Astrocyte of the spinal cord (primary cell): ENCODE data around the gene PMFBP1.

Experiments used
- DNase-seq: peaks from one replicate; pipeline ENCODE4 v3.0.0; 2011; ENCODE audit warnings: low read depth, low spot score
- H3K4me3 ChIP-seq: 2 replicates; pipeline ENCODE4 v1.5.1; 2011; ENCODE audit warnings: low read depth, mild to moderate bottlenecking, low read length, moderate library complexity
- in situ Hi-C: cut with HindIII; loops from 2 replicates; pipeline ENCODE4 v1.10.0; 2017; ENCODE audit warnings: low sequenced_read_pairs
- TF ChIP-seq, protein P1 (sequence below): IDR thresholded peaks from 2 replicates; pipeline ENCODE4 v1.5.1; 2012; ENCODE audit warnings: low read depth, mild to moderate bottlenecking, low read length, inconsistent platforms

PMFBP1 gene

DNA sequence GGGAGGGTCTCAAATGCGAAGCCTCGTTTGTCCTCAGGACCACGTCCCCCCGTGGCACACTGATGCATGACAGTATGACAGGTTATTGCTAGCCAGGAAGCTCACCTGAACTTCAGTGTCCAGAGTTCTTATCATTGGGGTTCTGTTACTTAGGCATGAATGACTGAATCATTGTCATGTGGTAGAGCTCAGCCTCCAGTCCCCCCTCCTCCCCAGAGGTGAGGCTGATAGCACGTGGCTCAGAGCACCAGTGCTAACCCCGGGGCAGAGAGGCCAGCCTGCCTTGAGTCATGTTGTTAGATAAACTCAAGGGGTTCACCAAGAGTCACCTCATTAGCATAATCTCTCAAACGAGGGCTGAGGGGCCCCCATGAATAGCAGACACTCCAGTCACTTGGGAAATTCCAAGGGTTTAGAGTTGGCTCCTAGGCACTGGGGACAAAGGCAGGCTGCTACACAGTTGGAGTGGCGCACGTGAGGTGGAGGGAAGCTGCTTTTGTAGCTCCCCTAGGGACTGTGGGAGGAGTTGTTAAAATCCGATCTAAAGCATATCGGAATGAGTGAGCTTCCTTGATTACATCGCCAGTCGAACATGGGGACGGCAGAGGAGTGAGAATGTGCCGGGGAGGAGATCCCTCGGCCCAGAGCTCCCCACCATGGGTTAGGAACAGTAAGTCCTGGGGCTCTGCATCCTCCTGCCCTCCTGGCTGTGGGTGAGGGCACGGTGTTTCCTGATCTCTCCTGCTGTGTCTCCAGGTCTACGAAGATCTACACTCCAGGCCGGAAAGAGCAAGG lies 60.1 kb downstream of the PMFBP1 start:
- TF ChIP-seq, protein P1, sequence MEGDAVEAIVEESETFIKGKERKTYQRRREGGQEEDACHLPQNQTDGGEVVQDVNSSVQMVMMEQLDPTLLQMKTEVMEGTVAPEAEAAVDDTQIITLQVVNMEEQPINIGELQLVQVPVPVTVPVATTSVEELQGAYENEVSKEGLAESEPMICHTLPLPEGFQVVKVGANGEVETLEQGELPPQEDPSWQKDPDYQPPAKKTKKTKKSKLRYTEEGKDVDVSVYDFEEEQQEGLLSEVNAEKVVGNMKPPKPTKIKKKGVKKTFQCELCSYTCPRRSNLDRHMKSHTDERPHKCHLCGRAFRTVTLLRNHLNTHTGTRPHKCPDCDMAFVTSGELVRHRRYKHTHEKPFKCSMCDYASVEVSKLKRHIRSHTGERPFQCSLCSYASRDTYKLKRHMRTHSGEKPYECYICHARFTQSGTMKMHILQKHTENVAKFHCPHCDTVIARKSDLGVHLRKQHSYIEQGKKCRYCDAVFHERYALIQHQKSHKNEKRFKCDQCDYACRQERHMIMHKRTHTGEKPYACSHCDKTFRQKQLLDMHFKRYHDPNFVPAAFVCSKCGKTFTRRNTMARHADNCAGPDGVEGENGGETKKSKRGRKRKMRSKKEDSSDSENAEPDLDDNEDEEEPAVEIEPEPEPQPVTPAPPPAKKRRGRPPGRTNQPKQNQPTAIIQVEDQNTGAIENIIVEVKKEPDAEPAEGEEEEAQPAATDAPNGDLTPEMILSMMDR, result no peak
- H3K4me3 ChIP-seq, result no peak overlapping the region
- in situ Hi-C loops, result no loop called here
- DNase-seq, result no peak

DNA sequence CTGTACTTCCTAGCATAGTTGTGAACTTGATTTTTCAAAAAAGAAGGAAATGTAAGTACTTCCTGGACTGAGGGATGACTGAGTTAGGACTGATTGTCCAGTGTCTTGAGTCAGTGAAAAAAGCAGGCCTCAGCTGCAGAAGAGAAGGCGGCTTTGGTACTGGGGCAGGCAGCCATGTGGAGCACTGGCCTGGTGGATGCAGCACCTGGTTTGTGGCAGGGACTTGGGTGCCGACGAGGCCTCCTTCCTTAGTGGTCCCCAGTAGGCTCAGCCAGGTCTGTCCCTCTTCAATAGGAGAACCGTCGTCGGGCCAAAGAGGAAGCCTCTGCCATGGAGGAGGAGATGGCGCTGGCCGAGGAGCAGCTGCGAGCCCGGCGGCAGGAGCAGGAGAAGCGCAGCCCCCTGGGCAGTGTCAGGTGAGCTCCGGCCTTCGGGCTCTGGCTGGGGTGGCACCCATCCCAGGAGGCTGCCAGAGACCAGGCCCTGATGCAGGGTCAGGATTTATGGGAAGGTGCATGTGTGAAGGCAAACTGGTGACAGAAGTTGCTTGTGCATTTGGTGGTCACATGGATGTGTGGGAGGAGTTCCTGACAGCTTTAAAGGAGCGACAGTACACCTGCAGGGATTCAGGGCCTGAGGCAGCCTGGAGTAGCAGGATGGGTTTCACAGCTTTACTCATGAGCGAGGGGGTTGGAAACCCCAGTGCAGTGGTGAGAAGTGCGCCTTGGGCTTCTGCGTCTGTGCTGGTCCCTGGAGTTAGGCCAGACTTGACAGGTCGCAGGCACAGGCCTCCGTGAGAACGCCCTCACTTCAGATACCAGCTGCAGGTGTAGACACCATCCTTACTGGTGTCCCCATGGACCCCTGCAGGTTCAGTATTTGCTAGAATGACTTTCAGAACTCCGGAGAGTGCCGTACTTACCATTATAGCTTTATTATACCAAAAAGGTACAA lies 61.0 kb downstream of the PMFBP1 start:
- TF ChIP-seq, protein P1, result no peak
- DNase-seq, result no peak
- in situ Hi-C loops, result no loop called here
- H3K4me3 ChIP-seq, result no peak overlapping the region

DNA sequence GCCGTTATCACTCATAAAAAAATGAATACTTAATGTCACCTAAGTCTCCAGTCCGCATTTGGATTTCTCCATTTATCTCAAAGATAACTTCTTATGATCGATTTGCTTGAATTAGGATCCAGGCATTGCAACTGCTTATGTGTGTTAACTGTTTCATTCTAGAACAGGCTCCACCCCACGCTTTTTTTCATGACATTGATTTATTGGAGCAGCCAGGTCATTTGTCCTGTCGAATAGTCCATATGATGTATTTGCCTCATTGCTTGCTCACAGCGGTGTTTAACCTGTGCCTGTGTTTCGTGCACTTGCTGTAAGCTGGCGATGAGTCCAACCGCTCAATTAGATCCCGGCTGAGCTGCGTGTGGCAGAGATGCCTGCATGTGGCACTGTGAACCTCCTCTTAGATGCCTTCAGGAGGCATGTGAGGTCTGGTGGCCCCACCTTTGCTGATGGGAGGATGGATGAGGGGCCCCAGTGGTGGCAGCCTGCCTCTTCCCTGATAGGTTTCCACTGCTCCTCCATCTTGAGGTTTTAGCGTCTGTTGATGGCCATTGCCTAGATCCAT lies 61.9 kb downstream of the PMFBP1 start:
- TF ChIP-seq, protein P1, result no peak
- H3K4me3 ChIP-seq, result no peak overlapping the region
- in situ Hi-C loops, result no loop called here
- DNase-seq, result no peak

GRCh38 chr16:72109300-72109699 lies 62.7 kb downstream of the PMFBP1 start:
- TF ChIP-seq, protein P1, result no peak
- in situ Hi-C loops, result no loop called here
- DNase-seq, result no peak
- no peak overlapping the region for H3K4me3 ChIP-seq

DNA sequence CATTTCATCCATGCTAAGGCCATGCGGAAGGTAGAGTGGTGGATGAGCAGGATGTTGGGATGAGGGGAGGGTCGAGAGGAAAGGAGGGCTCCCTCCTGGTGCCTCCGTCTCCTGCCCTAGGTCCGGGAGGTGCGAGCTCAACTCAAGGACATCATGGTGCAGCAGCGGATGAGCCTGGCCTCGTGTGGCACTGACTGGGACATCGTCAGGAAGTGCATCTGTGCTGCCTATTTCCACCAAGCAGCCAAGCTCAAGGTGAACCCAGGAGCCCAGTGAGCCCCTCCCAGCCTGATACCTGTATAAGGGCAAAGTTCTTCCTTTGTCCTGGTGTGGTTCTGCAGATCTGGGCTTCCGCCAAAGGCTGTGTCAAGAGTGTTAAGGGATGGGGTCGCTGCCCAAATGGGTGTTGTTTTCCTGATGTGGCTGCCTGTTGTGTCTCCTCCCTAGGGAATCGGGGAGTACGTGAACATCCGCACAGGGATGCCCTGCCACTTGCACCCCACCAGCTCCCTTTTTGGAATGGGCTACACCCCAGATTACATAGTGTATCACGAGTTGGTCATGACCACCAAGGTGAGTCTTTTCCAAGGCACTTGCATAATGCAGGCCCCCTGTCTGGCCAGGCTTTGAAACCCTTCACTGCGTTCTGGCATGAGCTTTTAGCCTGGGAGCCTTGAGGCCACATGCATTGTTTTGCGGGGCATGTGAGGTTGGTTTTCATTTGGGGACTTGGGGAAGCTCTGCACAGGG lies 63.4 kb downstream of the PMFBP1 start:
- no peak overlapping the region for H3K4me3 ChIP-seq
- DNase-seq, result no peak
- in situ Hi-C loops, result no loop called here
- TF ChIP-seq, protein P1, result no peak

DNA sequence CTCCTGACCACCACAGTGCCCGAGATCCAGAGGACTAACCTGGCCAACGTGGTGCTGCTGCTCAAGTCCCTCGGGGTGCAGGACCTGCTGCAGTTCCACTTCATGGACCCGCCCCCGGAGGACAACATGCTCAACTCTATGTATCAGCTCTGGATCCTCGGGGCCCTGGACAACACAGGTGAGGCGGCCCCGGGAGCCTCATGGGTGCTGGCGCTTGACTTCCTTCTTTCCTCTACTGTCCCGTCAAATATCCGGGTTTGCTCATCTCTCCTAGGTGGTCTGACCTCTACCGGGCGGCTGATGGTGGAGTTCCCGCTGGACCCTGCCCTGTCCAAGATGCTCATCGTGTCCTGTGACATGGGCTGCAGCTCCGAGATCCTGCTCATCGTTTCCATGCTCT lies 64.6 kb downstream of the PMFBP1 start:
- in situ Hi-C loops, result no loop called here
- no peak for DNase-seq
- TF ChIP-seq, protein P1, result no peak
- H3K4me3 ChIP-seq, result no peak overlapping the region
